ENCODE data around the gene CNOT4.
"Not testable (repeated sequence)": the region's sequence is repeated elsewhere in the genome, so short reads cannot be mapped to it uniquely, and the experiment has no call there.

The CNOT4 gene

GRCh38 chr7:135362871-135363270, 147.0 kb downstream of the CNOT4 start:
- no peak for DNase-seq (ENCODE audit: low read depth)

- no peak for DNase-seq (ENCODE audit: low read depth)
These were observed 148.1 kb downstream of the CNOT4 start for GRCh38 chr7:135361788-135362187.

DNA sequence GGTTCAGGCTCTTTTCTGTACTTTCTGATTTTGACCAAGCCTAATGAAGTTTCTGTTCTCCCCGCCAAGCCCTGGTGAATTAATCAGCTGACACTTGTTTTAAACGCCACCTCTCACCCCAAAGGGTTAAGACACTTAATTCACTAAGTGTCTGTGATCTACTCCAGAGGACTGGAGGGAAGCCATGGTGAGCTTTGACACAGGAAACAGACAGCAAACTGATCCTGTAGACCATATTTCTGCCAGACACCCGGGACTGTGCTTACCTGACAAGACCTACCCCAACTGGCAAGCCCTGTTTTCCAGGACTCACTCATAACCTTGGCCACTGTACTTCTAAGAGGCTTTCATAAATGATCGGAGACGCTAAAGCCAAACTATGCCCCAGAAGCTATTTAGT, 150.3 kb downstream of the CNOT4 start:
- DNase-seq (ENCODE audit: low read depth), result no peak

DNA sequence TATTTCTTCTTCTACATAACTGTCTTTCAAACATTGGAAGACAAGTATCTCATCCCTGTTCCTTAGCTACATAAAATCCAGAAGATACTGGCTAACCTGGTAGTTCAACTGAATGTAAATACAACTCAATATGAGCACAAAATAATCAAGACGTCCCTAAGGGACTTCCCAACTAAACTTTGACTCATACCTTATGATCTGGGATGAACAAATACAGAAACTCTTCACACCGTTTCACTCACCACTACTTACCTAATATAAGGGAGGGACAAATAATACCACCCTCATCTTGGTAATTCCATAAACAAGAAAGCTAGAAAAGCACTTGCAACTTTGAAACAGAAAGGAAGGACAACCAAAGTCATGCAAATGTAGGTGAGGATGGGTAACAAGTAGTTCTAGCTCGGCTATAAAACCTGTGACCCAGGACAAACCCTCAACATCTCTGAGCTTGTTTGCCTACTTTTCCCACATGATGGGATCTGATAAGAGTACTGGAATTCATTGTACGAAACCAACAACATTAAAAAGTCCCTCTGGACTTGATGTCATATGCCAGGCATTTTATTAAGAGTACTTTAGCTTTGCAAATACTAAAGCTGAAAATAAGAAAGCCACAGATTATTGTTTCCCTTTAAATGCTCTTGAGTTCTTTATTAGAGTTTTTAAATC, 154.4 kb downstream of the CNOT4 start:
- DNase-seq (ENCODE audit: low read depth), result no peak

GRCh38 chr7:135353832-135354231, 156.1 kb downstream of the CNOT4 start:
- DNase-seq (ENCODE audit: low read depth), result no peak

DNA sequence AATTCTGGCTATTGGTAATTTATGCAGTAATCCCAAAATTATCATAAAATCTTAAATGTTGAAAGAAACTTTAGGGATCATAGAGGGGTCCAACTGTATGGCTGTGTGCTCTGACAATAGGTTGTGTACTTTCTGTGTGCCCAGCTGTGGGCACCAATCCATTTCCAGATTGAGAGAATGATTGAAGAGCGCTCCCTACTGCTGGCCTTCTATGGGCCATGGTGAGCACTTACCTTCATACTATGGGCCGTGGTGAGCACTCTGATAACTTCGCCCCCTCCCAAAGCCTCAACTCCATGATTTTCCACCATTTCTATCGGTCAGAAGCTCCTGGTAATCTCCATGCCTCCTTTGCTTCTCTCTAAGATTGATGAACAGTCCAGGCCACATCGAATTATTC, 157.6 kb downstream of the CNOT4 start:
- DNase-seq (ENCODE audit: low read depth), result no peak

DNA sequence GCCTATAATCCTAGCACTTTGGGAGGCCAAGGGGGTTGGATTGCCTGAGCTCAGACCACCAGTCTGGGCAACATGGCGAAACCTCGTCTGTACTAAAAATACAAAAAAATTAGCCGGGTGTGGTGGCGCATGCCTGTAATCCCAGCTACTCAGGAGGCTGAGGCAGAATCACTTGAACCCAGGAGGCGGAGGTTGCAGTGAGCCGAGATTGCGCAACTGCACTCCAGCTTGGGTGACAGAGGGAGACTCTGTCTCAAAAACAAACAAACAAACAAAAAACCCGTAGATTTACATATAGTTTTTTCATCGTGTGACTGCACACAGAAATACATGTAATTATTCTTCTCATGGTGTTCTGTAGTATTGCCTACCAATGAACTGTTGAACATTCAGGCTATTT, 158.8 kb downstream of the CNOT4 start:
- DNase-seq (ENCODE audit: low read depth), result not testable (repeated sequence)

DNA sequence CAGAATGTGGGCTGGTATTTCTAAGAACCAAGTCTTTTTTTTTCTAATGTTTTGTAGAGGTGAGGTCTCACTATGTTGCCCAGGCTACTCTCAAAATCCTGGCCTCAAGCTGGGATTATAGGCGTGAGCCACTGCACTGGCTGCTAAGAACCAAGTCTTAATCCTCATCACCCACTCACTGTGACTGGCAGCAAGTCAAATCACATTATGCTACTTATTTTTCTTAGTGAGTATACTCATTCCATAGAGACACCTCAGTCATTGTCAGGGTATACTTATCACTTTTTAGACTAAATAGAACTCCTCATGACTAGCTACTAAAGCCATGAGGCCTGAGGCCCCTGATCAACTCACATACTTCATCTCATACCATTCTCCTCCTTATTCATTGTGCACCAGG, 160.2 kb downstream of the CNOT4 start:
- DNase-seq (ENCODE audit: low read depth), result no peak

DNA sequence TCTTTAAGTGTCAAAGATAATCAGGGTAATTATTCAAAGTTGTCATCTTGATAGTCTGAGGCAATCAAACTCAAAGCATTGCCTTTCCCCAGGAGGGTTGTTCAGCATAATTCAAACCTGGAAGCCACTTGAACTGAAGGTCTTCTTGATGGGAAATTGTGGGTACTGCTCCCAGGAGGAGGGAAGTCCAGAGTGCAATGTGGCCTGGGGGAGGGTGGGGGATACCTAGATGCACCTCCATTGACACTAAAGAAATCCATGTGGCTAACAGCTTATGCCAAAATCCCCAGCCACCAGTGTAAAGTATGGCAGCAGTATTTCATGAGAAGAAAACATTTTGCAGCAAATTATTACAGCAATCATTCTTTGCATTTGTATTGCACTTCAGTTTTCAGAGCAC, 161.4 kb downstream of the CNOT4 start:
- DNase-seq (ENCODE audit: low read depth), result no peak

DNA sequence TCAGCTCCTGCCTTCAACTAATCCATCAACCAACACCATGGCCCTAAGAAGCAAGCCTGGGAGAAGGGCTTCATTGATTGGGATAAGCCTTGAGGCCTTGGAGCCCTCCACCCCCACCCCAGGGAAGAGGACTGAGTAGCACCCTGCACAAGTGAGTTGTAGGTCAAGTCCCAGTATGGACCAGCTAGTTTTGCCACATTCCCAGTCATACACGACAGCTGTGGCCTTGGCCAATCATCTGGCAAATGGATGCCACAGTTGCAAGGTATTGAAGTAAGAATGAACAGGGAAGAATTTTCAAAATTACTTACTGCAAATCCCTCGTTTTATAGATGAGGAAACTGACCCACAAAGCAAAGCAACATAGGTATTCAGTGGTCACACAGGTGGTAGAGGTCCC, 166.5 kb downstream of the CNOT4 start:
- DNase-seq (ENCODE audit: low read depth), result no peak

DNA sequence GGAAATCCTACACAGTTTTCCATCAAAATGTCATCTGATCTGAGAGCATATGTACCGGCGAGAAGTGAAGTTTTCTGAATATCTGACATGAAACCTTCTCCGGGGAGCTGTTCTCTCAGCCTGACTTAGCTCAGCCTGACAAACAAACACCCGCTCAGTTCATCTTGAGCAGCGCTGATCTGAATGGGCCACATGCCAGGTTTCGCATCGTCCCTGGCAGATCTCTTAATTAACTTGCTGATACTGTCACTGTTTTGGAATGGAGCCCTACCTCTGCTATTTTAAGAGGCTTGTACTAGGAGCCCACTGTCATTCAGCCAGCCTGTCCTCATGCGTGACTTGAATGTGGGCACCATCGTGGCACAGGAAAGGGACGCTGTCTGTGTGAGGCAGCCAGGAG, 167.0 kb downstream of the CNOT4 start:
- DNase-seq (ENCODE audit: low read depth), result no peak

- no peak for DNase-seq (ENCODE audit: low read depth)
These were observed 168.9 kb downstream of the CNOT4 start for GRCh38 chr7:135341049-135341448.

- DNase-seq (ENCODE audit: low read depth), result no peak
These were observed 171.8 kb downstream of the CNOT4 start for GRCh38 chr7:135337977-135338550.

- DNase-seq (ENCODE audit: low read depth), result no peak
These were observed 172.4 kb downstream of the CNOT4 start for GRCh38 chr7:135337506-135337905.

GRCh38 chr7:135335628-135336139, 174.2 kb downstream of the CNOT4 start:
- peak; percentile 30 for DNase-seq (ENCODE audit: low read depth)

GRCh38 chr7:135334830-135335543, 174.9 kb downstream of the CNOT4 start:
- no peak for DNase-seq (ENCODE audit: low read depth)

DNA sequence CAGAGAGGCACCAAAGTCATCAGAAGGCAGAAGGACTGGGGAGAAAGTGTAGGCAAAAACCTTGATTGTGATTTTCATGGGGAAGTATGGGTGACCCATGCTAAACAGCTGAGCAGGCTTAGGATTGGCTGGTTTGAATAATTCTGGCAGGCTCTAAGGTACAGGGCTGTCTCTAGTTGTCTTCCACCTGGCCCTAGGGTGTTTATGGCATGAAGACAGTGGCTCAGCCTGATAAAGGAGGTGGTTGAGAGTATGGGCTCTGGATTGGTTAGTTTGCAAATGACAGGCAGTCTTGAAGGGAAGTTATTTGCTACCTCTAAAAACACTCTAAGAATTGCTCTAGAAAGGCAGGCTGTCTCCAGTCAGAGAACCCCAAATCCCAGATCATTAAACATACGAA, 176.0 kb downstream of the CNOT4 start:
- no peak for DNase-seq (ENCODE audit: low read depth)

DNA sequence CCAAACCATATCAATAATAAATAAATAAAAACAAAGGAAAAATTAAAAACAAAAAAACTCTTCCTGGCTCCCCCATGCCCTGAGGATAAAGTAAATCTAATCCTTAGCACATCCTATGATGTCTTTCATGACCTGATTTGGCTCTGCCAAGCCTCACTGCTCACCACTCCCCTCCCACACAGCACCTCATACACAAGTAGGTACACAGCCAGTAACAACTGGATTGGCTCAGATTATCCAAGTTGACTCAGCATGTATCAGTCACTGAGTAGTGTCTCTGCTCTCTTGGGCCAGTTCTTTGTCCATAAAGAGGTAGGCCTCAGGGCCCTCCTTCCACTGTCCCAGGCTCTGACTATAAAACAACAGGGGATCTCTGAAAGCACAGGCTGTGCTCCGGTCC, 176.7 kb downstream of the CNOT4 start:
- DNase-seq (ENCODE audit: low read depth), result no peak

- DNase-seq (ENCODE audit: low read depth), result no peak
These were observed 179.8 kb downstream of the CNOT4 start for GRCh38 chr7:135330088-135330487.

DNA sequence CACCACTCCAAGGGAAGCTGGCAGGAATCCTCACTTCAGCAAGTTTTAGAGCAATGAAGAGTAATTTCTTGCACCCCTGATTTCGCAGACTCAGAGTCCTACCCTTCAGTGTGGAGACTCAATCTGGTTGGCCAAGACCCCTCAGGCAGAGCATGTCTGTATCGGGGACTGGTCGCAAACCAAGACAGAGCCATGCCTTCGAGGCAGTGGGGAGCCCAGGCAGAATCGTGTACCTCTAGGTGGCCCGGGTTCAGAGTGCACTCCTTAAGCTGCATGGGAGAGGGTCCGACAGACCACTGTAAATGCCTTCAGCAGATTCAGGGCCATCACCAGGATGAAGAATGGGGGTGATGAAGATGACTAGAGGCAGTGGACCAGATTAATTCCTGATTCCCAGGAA, 181.4 kb downstream of the CNOT4 start:
- no peak for DNase-seq (ENCODE audit: low read depth)

GRCh38 chr7:135328053-135328452, 181.8 kb downstream of the CNOT4 start:
- DNase-seq (ENCODE audit: low read depth), result no peak

- no peak for DNase-seq (ENCODE audit: low read depth)
These were observed 182.4 kb downstream of the CNOT4 start for GRCh38 chr7:135327458-135327857.

DNA sequence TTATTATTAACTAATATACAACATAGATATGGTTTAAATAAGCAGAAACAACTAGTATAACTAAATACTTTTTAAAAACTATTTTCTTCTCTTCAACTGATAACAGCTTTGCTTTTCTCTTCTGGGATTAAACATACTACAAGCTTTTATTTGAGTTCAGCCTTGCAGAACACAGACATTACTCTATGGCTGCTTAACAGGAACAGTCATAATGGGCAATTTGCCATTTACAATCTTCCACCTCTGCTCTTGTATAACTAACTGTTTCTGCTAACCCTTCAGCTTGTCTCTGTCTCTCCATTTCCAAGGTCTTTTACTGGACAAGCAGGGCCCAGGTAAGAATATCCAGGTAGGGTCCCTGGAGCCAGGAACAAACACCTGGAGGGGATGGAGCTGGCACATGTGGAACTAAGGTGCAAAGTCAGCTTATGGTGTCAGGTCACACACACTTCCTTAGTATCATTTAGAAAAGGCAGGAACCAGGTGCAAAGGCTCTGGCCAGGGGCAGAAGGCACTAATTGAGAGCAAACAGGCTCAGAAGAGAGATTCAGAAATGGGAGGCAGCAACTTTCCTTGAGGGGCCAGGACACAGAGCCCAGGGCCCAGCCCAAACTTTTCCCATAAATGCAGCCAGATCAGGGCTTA, 183.1 kb downstream of the CNOT4 start:
- DNase-seq (ENCODE audit: low read depth), result no peak

Data from activated T-cell treated with anti-CD3 and anti-CD28 coated beads for 48 hours (primary cell).